ENCODE measurements around the gene POLD2.

- TF ChIP-seq CTCF (IDR thresholded peaks at IDR 0.05) (no peak), POLR2A (IDR thresholded peaks at IDR 0.05) (no peak)
These were observed 18.0 kb upstream of the POLD2 start, which contains the start of gene MYL7 for GRCh38 chr7:44141221-44141850.
